GM23248 (cell line): ENCODE measurements around the gene TMEM129. TPM values are rescaled to one million over a fixed set of nuclear protein-coding genes. Genes with fewer than 3 reads are reported as not detected.
"Not testable (repeated sequence)": the region's sequence is repeated elsewhere in the genome, so short reads cannot be mapped to it uniquely, and the experiment has no call there.

ENCODE experiments used
- DNase-seq: peaks from one replicate; pipeline ENCODE4 v3.0.0-alpha.2; 2015
- H2AFZ ChIP-seq: fragments of 200-600 bp; sonication (generic); 2 replicates; pipeline ENCODE4 v1.6.1; 2016; ENCODE audit warnings: antibody characterized with exemption
- H3F3A ChIP-seq: fragments of 200-600 bp; sonication (generic); 2 replicates; pipeline ENCODE4 v1.6.1; 2016; ENCODE audit warnings: mild to moderate bottlenecking, antibody characterized with exemption, mixed run types; ENCODE audit not compliant: insufficient read depth
- H3K27ac ChIP-seq: fragments of 200-600 bp; sonication (generic); 2 replicates; pipeline ENCODE4 v1.5.1; 2016; ENCODE audit warnings: mild to moderate bottlenecking
- H3K27me3 ChIP-seq: fragments of 200-600 bp; sonication (generic); replicated peaks from 2 replicates; pipeline ENCODE4 v1.6.1; 2016; ENCODE audit warnings: mild to moderate bottlenecking; ENCODE audit not compliant: insufficient read depth
- H3K36me3 ChIP-seq: fragments of 200-600 bp; sonication (generic); 2 replicates; pipeline ENCODE4 v1.6.1; 2016; ENCODE audit warnings: low read depth, mild to moderate bottlenecking
- H3K4me1 ChIP-seq: fragments of 200-600 bp; sonication (generic); 2 replicates; pipeline ENCODE4 v1.6.1; 2016; ENCODE audit warnings: mild to moderate bottlenecking; ENCODE audit not compliant: insufficient read depth
- H3K4me2 ChIP-seq: fragments of 200-600 bp; sonication (generic); one replicate; pipeline ENCODE4 v1.6.1; 2016; ENCODE audit warnings: mild to moderate bottlenecking; ENCODE audit not compliant: unreplicated experiment
- H3K4me3 ChIP-seq: fragments of 200-600 bp; sonication (generic); 2 replicates; pipeline ENCODE4 v1.5.1; 2016; ENCODE audit warnings: mild to moderate bottlenecking
- H3K79me2 ChIP-seq: fragments of 200-600 bp; sonication (generic); 2 replicates; pipeline ENCODE4 v1.6.1; 2016; ENCODE audit warnings: mild to moderate bottlenecking; ENCODE audit not compliant: insufficient read depth
- H3K9ac ChIP-seq: fragments of 200-600 bp; sonication (generic); 2 replicates; pipeline ENCODE4 v1.6.1; 2016; ENCODE audit warnings: mild to moderate bottlenecking
- H3K9me2 ChIP-seq: fragments of 200-600 bp; sonication (generic); 2 replicates; pipeline ENCODE4 v1.6.1; 2016; ENCODE audit warnings: mixed run types, mild to moderate bottlenecking, moderate library complexity; ENCODE audit not compliant: insufficient read depth
- H3K9me3 ChIP-seq: fragments of 200-600 bp; sonication (generic); one replicate; pipeline ENCODE4 v1.6.1; 2017; ENCODE audit warnings: low read depth
- H4K20me1 ChIP-seq: fragments of 200-600 bp; sonication (generic); 2 replicates; pipeline ENCODE4 v1.6.0; 2016; ENCODE audit not compliant: insufficient read depth
- EZH2 ChIP-seq: fragments of 200-600 bp; sonication (generic); IDR thresholded peaks from 2 replicates; pipeline ENCODE4 v1.6.1; 2018; ENCODE audit warnings: antibody characterized with exemption, mild to moderate bottlenecking; ENCODE audit not compliant: insufficient read depth, poor library complexity, severe bottlenecking
- EZH2phosphoT487 ChIP-seq: fragments of 200-600 bp; sonication (generic); IDR thresholded peaks from 2 replicates; pipeline ENCODE4 v1.6.1; 2018; ENCODE audit warnings: antibody characterized with exemption, moderate library complexity, mild to moderate bottlenecking, low read depth; ENCODE audit not compliant: insufficient read depth
- WGBS, 2 experiments: methylation state at CpG; one replicate each; pipeline ENCODE4 v1.1.6; 2015 to 2017; ENCODE audit warnings: low lambda C conversion rate in 2 of 2, low coverage in 1 of 2; ENCODE audit errors: missing lambda C conversion rate in 2 of 2; 5-methylcytosine and 5-hydroxymethylcytosine counted together
- in situ Hi-C: fragments of 300-500 bp; cut with MboI; formaldehyde crosslinking; loops from 2 replicates; pipeline ENCODE4 v1.15.0; 2020
- polyA plus RNA-seq: library from polyadenylated mRNA; unstranded; fragments of >200 nt; fragmentation: Nextera tagmentation; extraction: Ambion mirVana; gene quantifications from 2 replicates; pipeline ENCODE4 v1.2.1, GENCODE V29; 2016
- total RNA-seq: library from RNA; depleted of rRNA; stranded (reverse); fragments of >200 nt; shearing (Covaris generic); gene quantifications from 2 replicates; pipeline ENCODE4 v1.2.3, GENCODE V29; 2014

The TMEM129 gene
- total and polyA plus RNA-seq, 2 experiments from 2014 or later, result 32.6 to 80.2 TPM

GRCh38 chr4:1705732-1706131, 15.4 kb downstream of the TMEM129 start:
- H3K4me1 ChIP-seq, result peaks cover 8% of the 10 kb centered on the region
- no peak overlapping the region for H2AFZ ChIP-seq
- TF ChIP-seq EZH2 (no peak), EZH2phosphoT487 (no peak)
- H3K27ac ChIP-seq, result no peak overlapping the region
- 0 out of 2 replicates have a peak, but pooled peaks cover 5% of the 10 kb centered on the region for H4K20me1 ChIP-seq
- H3K79me2 ChIP-seq, result peaks cover 98% of the 10 kb centered on the region
- H3K4me3 ChIP-seq, result no peak overlapping the region
- H3K9me3 ChIP-seq, result no peaks in the 10 kb centered on the region
- no peak overlapping the region for H3K9ac ChIP-seq
- DNase-seq, result no peak
- peaks cover 16% of the 10 kb centered on the region; the same call in 1 of the 2 replicates for H3F3A ChIP-seq
- H3K27me3 ChIP-seq, result no peaks in the 10 kb centered on the region
- no peaks in the 10 kb centered on the region for H3K9me2 ChIP-seq
- H3K36me3 ChIP-seq, result peaks cover 16% of the 10 kb centered on the region
- 94 to 95% methylated on average over 6 of the region's 6 CpGs for WGBS, 2 experiments
- no peak overlapping the region for H3K4me2 ChIP-seq
- in situ Hi-C loops, result no loop called here

DNA sequence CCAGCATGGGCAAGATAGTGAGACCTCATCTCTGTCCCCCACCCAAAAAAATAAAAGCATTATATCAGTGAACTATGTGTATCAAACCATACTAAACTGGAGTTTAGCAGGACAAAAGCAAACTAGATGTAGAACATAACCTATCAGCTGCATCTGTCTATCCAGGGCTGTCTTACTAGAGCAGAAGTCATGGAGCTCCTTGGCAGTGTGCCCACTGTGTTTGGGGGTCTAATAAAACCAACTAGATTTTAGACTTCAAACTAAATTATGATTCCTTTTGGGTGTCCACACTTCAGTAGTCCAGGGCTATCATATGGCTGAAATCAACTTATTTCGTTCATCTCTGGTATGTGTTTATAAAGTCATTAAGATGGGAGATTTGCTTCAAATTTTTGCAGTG, 17.3 kb downstream of the TMEM129 start:
- Histone ChIP-seq H4K20me1 (0 out of 2 replicates have a peak, but pooled peaks cover 4% of the 10 kb centered on the region), H3K9me3 (no peaks in the 10 kb centered on the region), H3F3A (peaks cover 7% of the 10 kb centered on the region; the same call in 1 of the 2 replicates), H3K9ac (no peak overlapping the region), H3K27me3 (no peaks in the 10 kb centered on the region), H3K9me2 (no peaks in the 10 kb centered on the region), H3K4me2 (no peak overlapping the region), H2AFZ (no peak overlapping the region), H3K79me2 (peaks cover 98% of the 10 kb centered on the region), H3K36me3 (peaks cover 27% of the 10 kb centered on the region), H3K27ac (no peak overlapping the region), H3K4me1 (no peaks in the 10 kb centered on the region), H3K4me3 (no peak overlapping the region)
- in situ Hi-C loops, result no loop called here
- no peak for DNase-seq
- WGBS, 2 experiments, result 93 to 94% methylated on average over 1 of the region's 1 CpG
- TF ChIP-seq EZH2 (no peak), EZH2phosphoT487 (no peak)

- WGBS, 2 experiments, result 92 to 97% methylated on average over 8 of the region's 8 CpGs
- Histone ChIP-seq H3K79me2 (peaks cover 95% of the 10 kb centered on the region), H3K36me3 (peaks cover 32% of the 10 kb centered on the region)
- H3K4me3 ChIP-seq, H3F3A ChIP-seq, H3K4me1 ChIP-seq, in situ Hi-C loops, H3K9me3 ChIP-seq, H3K27me3 ChIP-seq, H3K27ac ChIP-seq, H3K4me2 ChIP-seq, H2AFZ ChIP-seq, H3K9ac ChIP-seq, H3K9me2 ChIP-seq, H4K20me1 ChIP-seq, DNase-seq: not testable (repeated sequence)
Observed at GRCh38 chr4:1701671-1702070, 19.5 kb downstream of the TMEM129 start.

DNA sequence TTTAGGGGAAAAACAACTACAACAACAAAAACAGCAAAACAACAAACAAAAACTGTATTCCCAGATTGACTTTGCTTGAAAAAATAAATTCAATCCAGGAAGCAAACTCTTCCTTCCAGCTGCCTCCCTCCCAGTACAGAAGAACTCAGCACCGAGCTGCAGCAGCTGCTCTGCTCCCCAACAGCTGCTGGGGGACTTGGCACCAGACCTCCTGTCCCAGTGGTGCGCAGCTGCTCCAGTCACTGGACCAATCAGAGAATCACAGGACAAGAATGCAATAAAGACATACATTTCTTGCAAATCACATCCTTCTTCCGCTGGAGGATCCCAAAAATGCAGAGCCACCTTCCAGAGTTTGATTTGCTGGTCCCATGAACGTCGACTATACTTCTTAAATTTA, 25.2 kb downstream of the TMEM129 start:
- Histone ChIP-seq H3K4me1 (no peaks in the 10 kb centered on the region), H3K27ac (no peak overlapping the region), H2AFZ (no peak overlapping the region), H3K27me3 (no peaks in the 10 kb centered on the region), H3K4me3 (no peak overlapping the region), H3K4me2 (no peak overlapping the region), H3K9me3 (no peaks in the 10 kb centered on the region), H3K9me2 (no peaks in the 10 kb centered on the region), H4K20me1 (no peaks in the 10 kb centered on the region), H3F3A (no peaks in the 10 kb centered on the region; the same call in 1 of the 2 replicates), H3K9ac (no peak overlapping the region), H3K79me2 (peaks cover 37% of the 10 kb centered on the region), H3K36me3 (peaks cover 47% of the 10 kb centered on the region)
- no peak for TF ChIP-seq EZH2
- in situ Hi-C loops, result no loop called here
- no peak for DNase-seq
- 72 to 75% methylated on average over 5 of the region's 5 CpGs for WGBS, 2 experiments
